Gastroesophageal sphincter (tissue), 3 donors: ENCODE measurements around the gene TOB1.

Experiments
- CTCF ChIP-seq, 4 experiments: fragments of 200-600 bp in 2 of 4; fragments of 450-650 bp in 2 of 4; sonication (generic) in 1 of 4; IDR thresholded peaks; one replicate each; pipeline ENCODE4 v1.5.1; 2017 to 2019; ENCODE audit warnings: antibody characterized with exemption in 4 of 4, mild to moderate bottlenecking in 2 of 4, moderate library complexity in 2 of 4
- POLR2A ChIP-seq, 2 donors: fragments of 450-650 bp; IDR thresholded peaks; one replicate each; pipeline ENCODE4 v1.6.1; 2017; ENCODE audit warnings: antibody characterized with exemption in 2 of 2, mild to moderate bottlenecking in 2 of 2, moderate library complexity in 1 of 2
- POLR2AphosphoS5 ChIP-seq: sonication (generic); formaldehyde crosslinking; IDR thresholded peaks from one replicate; pipeline ENCODE4 v1.6.1; 2017; ENCODE audit warnings: antibody characterized with exemption

GRCh38 chr17:50868140-50868438 lies 1.9 kb upstream of the TOB1 start:
- TF ChIP-seq CTCF (IDR thresholded peaks at IDR 0.05), result no peak
- no peak for TF ChIP-seq POLR2A (IDR thresholded peaks at IDR 0.05)
- TF ChIP-seq POLR2AphosphoS5, result no peak
